Aorta (tissue), 5 donors: ENCODE results near the gene GLP2R. TPM values are rescaled to one million over a fixed set of nuclear protein-coding genes. Genes with fewer than 3 reads are reported as not detected.

Experiments
- ATAC-seq: fragments of 200-7000 bp; cut with Tn5 transposase; one replicate; pipeline ENCODE4 v1.9.1; 2022; ENCODE audit warnings: moderate library complexity; ENCODE audit not compliant: low FRiP score
- DNase-seq, 2 donors: peaks; one replicate each; pipeline ENCODE4 v3.0.0-alpha.2; 2020
- H3K27ac ChIP-seq, 2 donors: one replicate each; pipeline ENCODE4 v1.5.1; 2013; ENCODE audit warnings: low read length in 2 of 2, mild to moderate bottlenecking in 2 of 2, moderate library complexity in 2 of 2, control low read depth in 1 of 2, inconsistent platforms in 1 of 2, low read depth in 1 of 2
- H3K27me3 ChIP-seq, 2 donors: one replicate each; pipeline ENCODE4 v1.6.1; 2013; ENCODE audit warnings: control low read depth in 1 of 2, low read length in 1 of 2, mild to moderate bottlenecking in 1 of 2, moderate library complexity in 1 of 2; ENCODE audit not compliant: insufficient read depth in 2 of 2, control insufficient read depth in 1 of 2
- H3K36me3 ChIP-seq, 2 donors: one replicate each; pipeline ENCODE4 v1.6.1; 2013; ENCODE audit warnings: control low read depth in 1 of 2, low read length in 1 of 2, mild to moderate bottlenecking in 1 of 2; ENCODE audit not compliant: insufficient read depth in 2 of 2, control insufficient read depth in 1 of 2
- H3K4me1 ChIP-seq, 2 donors: one replicate each; pipeline ENCODE4 v1.6.1; 2013; ENCODE audit warnings: low read length in 2 of 2, control low read depth in 1 of 2, mild to moderate bottlenecking in 1 of 2, moderate library complexity in 1 of 2; ENCODE audit not compliant: insufficient read depth in 2 of 2, control insufficient read depth in 1 of 2
- H3K4me3 ChIP-seq, 2 donors: one replicate each; pipeline ENCODE4 v1.5.1; 2013; ENCODE audit warnings: low read length in 2 of 2, control low read depth in 1 of 2, mild to moderate bottlenecking in 1 of 2
- H3K9me3 ChIP-seq: one replicate; pipeline ENCODE4 v1.6.1; 2013; ENCODE audit warnings: mild to moderate bottlenecking, low read length; ENCODE audit not compliant: control insufficient read depth
- WGBS, 2 donors: extraction: QIAGEN DNeasy Blood & Tissue Kit; methylation state at CpG; one replicate each; pipeline ENCODE4 v1.1.7; 2013; 5-methylcytosine and 5-hydroxymethylcytosine counted together
- intact Hi-C, 2 donors: fragments of 100-400 bp; cut with DNase I; formaldehyde crosslinking; loops; one replicate each; pipeline versions ENCODE4 v1.14.2 to v1.15.0; 2022
- polyA plus RNA-seq, 2 donors: library from polyadenylated mRNA; stranded (reverse); fragments of 200-250 nt; gene quantifications; one replicate each; pipeline ENCODE4 v1.2.3, GENCODE V29; 2013
- total RNA-seq, 2 donors: library from RNA; stranded (reverse); fragmentation: NEBNext Ultra II Directional; extraction: Animal tissue kit (Norgen Biotek cat#: 25700); gene quantifications; one replicate each; pipeline ENCODE4 v1.2.1, GENCODE V29; 2021
- donor health status: healthy with polysubstance abuse.
- donor health status: Bipolar disorder and iron deficiency.
- donor health status: DM: no; HTN: no; CAD: no.
- donor health status: DM: no; HTN: no; CAD: no.
- donor health status: DM: yes; HTN: yes; CAD: no.

GLP2R gene
- total and polyA plus RNA-seq, 4 donors = 0.61 to 9.7 (median 1.3) TPM; not detected in 1

DNA sequence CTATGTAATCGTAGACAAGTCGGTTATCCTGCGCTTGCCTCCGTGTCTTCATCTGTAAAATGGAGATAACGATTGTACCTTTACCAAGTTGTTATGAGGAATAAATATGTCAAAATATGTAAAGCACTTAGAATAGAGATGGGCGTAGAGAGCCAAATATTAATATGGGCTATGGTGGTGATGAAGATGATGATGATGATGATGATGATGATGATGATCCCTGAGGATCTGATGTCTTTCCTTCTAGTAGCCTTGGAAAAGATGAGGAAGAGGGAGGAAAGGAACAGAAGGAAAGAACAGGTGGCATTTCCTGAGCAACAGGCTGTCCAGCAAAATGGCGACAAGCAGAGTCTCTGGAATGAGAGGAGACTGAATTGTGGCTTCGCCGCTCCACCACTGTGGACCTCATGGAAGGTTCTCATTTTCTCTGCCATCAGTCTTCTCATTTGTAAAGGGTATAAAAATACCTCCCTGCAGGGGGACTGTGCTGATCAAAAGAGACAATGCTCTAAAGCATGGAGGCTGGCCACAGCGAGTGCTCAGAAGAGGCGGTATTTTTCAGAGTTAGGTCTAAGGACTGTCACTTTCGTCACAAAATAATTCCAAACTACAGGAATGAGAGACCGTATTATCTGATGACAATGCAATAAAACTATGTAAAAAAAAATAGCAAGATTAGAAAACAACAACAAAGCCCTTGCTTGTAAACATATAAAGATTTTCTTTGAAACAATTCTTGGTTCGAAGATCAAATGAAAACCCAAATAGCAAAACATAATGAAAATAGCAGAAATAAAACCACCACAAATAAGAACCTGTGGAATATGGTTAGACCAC lies 96.5 kb downstream of the GLP2R start:
- Histone ChIP-seq H3K9me3 (no peaks in the 10 kb centered on the region), H3K4me1 (no peaks in the 10 kb centered on the region), H3K4me3 (no peak overlapping the region), H3K27me3 (no peaks in the 10 kb centered on the region), H3K27ac (no peak overlapping the region), H3K36me3 (no peaks in the 10 kb centered on the region)
- intact Hi-C loops = loop anchor here in 1 of 2 donors (10.0 kb wide), 1 partner anchor 63 kb away; no protein-coding TSS in a partner anchor
- 94% methylated on average over 14 of the region's 14 CpGs for WGBS, 2 donors
- no peak for DNase-seq
- no peak for ATAC-seq

- Histone ChIP-seq H3K4me1 (no peaks in the 10 kb centered on the region), H3K36me3 (no peaks in the 10 kb centered on the region), H3K27me3 (no peaks in the 10 kb centered on the region), H3K4me3 (no peak overlapping the region), H3K9me3 (no peaks in the 10 kb centered on the region), H3K27ac (no peak overlapping the region)
- ATAC-seq (peak; percentile 81), DNase-seq (no peak)
- intact Hi-C loops = loop anchor here (2.0 to 10.0 kb wide), 3 partner anchors 60 to 694 kb away; no protein-coding TSS in a partner anchor
- WGBS, 2 donors = 16 to 22% methylated on average over 6 of the region's 6 CpGs
These were observed 99.0 kb downstream of the GLP2R start for GRCh38 chr17:9924735-9925191.

- H3K36me3 ChIP-seq = no peaks in the 10 kb centered on the region
- ATAC-seq = no peak
- H3K4me3 ChIP-seq = no peak overlapping the region
- no peak overlapping the region for H3K27ac ChIP-seq
- no peak for DNase-seq
- H3K27me3 ChIP-seq = no peaks in the 10 kb centered on the region
- 94 to 97% methylated on average over 11 of the region's 11 CpGs for WGBS, 2 donors
- intact Hi-C loops = loop anchor here (2.0 to 10.0 kb wide), 3 partner anchors 59 to 693 kb away; no protein-coding TSS in a partner anchor
- H3K4me1 ChIP-seq = no peaks in the 10 kb centered on the region
- H3K9me3 ChIP-seq = no peaks in the 10 kb centered on the region
These were observed 99.7 kb downstream of the GLP2R start for GRCh38 chr17:9925457-9925856.

GRCh38 chr17:9926150-9926804 lies 100.6 kb downstream of the GLP2R start:
- H3K4me3 ChIP-seq = no peak overlapping the region
- WGBS, 2 donors = 94 to 97% methylated on average over 21 of the region's 21 CpGs
- H3K27ac ChIP-seq = no peak overlapping the region
- no peaks in the 10 kb centered on the region for H3K36me3 ChIP-seq
- DNase-seq = no peak
- intact Hi-C loops = loop anchor here in 1 of 2 donors (5.0 to 10.0 kb wide), 2 partner anchors 59 to 686 kb away; no protein-coding TSS in a partner anchor
- H3K27me3 ChIP-seq = no peaks in the 10 kb centered on the region
- no peaks in the 10 kb centered on the region for H3K4me1 ChIP-seq
- ATAC-seq = no peak
- H3K9me3 ChIP-seq = no peaks in the 10 kb centered on the region

DNA sequence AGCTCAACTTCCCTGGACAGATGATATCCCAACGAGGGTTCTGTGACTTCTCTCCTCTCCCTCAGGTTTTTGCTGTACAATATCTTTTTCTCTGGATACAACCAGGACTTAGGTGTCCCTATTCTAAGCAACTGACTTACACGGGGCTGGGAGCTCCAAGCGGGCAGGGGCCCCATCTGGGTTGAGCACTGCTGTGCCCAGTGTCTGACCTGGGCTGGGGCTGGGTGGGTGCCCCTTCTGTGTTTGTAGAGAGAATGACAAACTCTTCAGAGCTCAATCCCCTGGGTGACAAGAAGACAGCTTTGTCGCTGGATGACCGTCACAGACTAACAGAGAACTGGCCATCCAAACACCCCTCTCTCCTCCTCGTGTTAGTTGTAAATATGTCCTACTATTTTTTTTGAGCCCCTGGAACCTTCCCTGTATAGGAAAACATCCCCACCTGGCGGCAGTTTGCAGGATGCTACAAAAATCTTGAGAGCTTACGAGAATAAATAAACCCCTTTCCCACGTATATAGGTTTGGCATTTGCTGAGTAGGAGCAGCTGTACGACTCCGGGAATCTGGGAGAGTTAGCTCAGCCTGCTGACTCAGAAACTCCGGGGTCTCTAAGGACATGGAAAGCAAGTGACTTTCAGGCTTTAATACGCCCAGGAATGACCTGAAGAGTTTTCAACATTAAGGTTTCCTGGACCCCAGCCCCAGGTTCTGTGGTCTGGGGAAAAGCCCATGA lies 103.0 kb downstream of the GLP2R start:
- intact Hi-C loops = loop anchor here in 1 of 2 donors (5.0 to 10.0 kb wide), 2 partner anchors 56 to 684 kb away; no protein-coding TSS in a partner anchor
- DNase-seq = no peak
- 16 to 27% methylated on average over 13 of the region's 13 CpGs for WGBS, 2 donors
- Histone ChIP-seq H3K4me3 (no peak overlapping the region), H3K27ac (no peak overlapping the region), H3K36me3 (no peaks in the 10 kb centered on the region), H3K27me3 (no peaks in the 10 kb centered on the region), H3K4me1 (no peaks in the 10 kb centered on the region), H3K9me3 (no peaks in the 10 kb centered on the region)
- no peak for ATAC-seq

GRCh38 chr17:9929871-9930270 lies 104.1 kb downstream of the GLP2R start:
- H3K27ac ChIP-seq = no peak overlapping the region
- no peak for DNase-seq
- H3K36me3 ChIP-seq = no peaks in the 10 kb centered on the region
- H3K4me1 ChIP-seq = no peaks in the 10 kb centered on the region
- WGBS, 2 donors = 86 to 88% methylated on average over 8 of the region's 8 CpGs
- no peaks in the 10 kb centered on the region for H3K27me3 ChIP-seq
- no peak for ATAC-seq
- intact Hi-C loops = loop anchor here in 1 of 2 donors (5.0 to 10.0 kb wide), 2 partner anchors 55 to 682 kb away; no protein-coding TSS in a partner anchor
- no peaks in the 10 kb centered on the region for H3K9me3 ChIP-seq
- H3K4me3 ChIP-seq = no peak overlapping the region

DNA sequence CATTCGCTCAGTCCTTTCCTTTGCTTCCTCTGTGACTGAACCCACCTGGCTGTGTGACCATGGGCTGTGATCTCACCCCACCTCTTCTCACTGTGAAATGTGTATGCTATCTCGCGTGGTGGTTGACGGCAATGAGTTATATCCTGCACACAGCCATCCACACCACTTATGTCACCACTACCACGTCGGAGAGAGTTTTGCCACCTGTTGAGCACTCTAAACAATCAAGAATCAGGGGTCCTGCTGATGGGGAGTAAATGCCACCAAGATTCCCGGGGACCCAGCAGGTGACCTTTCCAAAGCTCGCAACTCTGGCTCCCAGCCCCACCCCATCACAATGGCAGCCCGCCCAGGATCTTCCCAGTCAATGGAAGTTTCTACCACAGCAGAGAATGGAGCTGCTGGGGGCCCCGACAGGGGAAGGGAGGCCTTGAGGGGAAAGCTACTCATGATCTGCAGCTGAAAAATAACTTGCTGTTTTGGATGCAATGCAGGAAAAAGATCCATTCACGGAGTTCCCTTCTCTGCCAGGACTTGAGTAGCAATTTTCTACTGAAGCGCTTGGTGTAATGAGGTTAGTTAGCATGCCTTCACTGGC lies 105.5 kb downstream of the GLP2R start:
- 75 to 82% methylated on average over 12 of the region's 12 CpGs for WGBS, 2 donors
- intact Hi-C loops = no loop called here
- H3K27ac ChIP-seq = no peak overlapping the region

DNA sequence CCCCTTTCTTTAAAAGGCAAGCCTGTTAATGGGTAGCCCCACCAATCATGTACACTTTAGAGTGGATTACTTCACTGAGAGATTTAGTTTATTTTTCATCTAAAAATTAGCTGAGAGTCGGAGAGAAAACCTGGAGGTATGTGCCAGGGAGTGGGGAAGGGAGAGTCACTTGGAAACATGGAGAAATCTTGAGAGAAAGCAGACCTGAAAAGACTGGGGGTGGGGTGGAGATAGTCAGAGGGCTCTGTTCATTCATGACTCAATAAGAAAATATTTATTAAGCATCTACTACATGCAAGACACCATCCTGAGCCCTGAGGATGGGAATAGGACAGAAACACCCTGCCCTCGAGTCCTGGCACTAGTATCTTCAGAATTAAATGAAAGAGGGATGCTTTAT lies 106.8 kb downstream of the GLP2R start:
- ATAC-seq = no peak
- no peak overlapping the region for H3K4me3 ChIP-seq
- DNase-seq = no peak
- H3K27ac ChIP-seq = no peak overlapping the region
- intact Hi-C loops = no loop called here
- no peaks in the 10 kb centered on the region for H3K27me3 ChIP-seq
- WGBS, 2 donors = 70 to 80% methylated on average over 2 of the region's 2 CpGs
- H3K4me1 ChIP-seq = no peaks in the 10 kb centered on the region
- no peaks in the 10 kb centered on the region for H3K36me3 ChIP-seq
- H3K9me3 ChIP-seq = no peaks in the 10 kb centered on the region

More for the DNA sequence above, 105.5 kb downstream of the GLP2R start:
- no peak for DNase-seq
- Histone ChIP-seq H3K27me3 (no peaks in the 10 kb centered on the region), H3K4me3 (no peak overlapping the region), H3K36me3 (no peaks in the 10 kb centered on the region), H3K9me3 (no peaks in the 10 kb centered on the region), H3K4me1 (no peaks in the 10 kb centered on the region)
- no peak for ATAC-seq
